Panc1 (cell line): ENCODE results near the gene S100A2. TPM values are rescaled to one million over a fixed set of nuclear protein-coding genes. Genes with fewer than 3 reads are reported as not detected.

Source experiments
- ATAC-seq: fragments of 200-7000 bp; cut with Tn5 transposase; 2 replicates; pipeline ENCODE4 v1.9.1; 2020; ENCODE audit warnings: mild to moderate bottlenecking, moderate library complexity
- BruUV-seq: library from RNA; stranded (reverse); fragments of 400-500 nt; replicated peaks from 2 replicates; lab custom pipeline; 2021; lab: Mats Ljungman, UMichigan
- CTCF ChIA-PET: fragments of 300-600 bp; sonication (Branson Sonifier 250); formaldehyde crosslinking; loops from one replicate; lab custom pipeline; 2022; ENCODE audit warnings: antibody characterized with exemption; lab: Charles Lee
- POLR2A ChIA-PET: fragments of 300-600 bp; sonication (Branson Sonifier 250); formaldehyde crosslinking; loops from one replicate; lab custom pipeline; 2022; ENCODE audit warnings: antibody characterized with exemption; lab: Charles Lee
- DNase-seq: peaks from one replicate; pipeline ENCODE4 v3.0.0-alpha.2; 2010; ENCODE audit warnings: low read depth, low spot score
- H3K27ac ChIP-seq: 2 replicates; pipeline ENCODE4 v1.5.1; 2011; ENCODE audit warnings: mild to moderate bottlenecking, low read length, inconsistent platforms
- H3K27me3 ChIP-seq: fragments of 200-500 bp; sonication (Bioruptor generic); 2 replicates; pipeline ENCODE4 v1.6.0; 2014; ENCODE audit warnings: low read length, inconsistent platforms; ENCODE audit not compliant: control insufficient read depth, insufficient read depth
- H3K36me3 ChIP-seq: fragments of 200-500 bp; sonication (Bioruptor generic); 2 replicates; pipeline ENCODE4 v1.5.1; 2014; ENCODE audit warnings: inconsistent platforms, mild to moderate bottlenecking, low read length, moderate library complexity; ENCODE audit not compliant: control insufficient read depth, insufficient read depth
- H3K4me1 ChIP-seq: 2 replicates; pipeline ENCODE4 v1.5.1; 2011; ENCODE audit warnings: inconsistent platforms, mild to moderate bottlenecking, low read length, moderate library complexity; ENCODE audit not compliant: control insufficient read depth, insufficient read depth
- H3K4me3 ChIP-seq, 2 experiments: 2 replicates each; pipeline ENCODE4 v1.5.1; 2011 to 2012; ENCODE audit warnings: low read depth in 2 of 2, low read length in 2 of 2, mild to moderate bottlenecking in 2 of 2, inconsistent platforms in 1 of 2, moderate library complexity in 1 of 2
- H3K9me3 ChIP-seq: fragments of 200-500 bp; sonication (Bioruptor generic); 2 replicates; pipeline ENCODE4 v1.5.1; 2014; ENCODE audit warnings: low read depth, mild to moderate bottlenecking, inconsistent platforms, low read length, moderate library complexity; ENCODE audit not compliant: control insufficient read depth, insufficient read depth
- CTCF ChIP-seq: fragments of 450-650 bp; IDR thresholded peaks from 2 replicates; pipeline ENCODE4 v1.5.1; 2017; ENCODE audit warnings: mild to moderate bottlenecking
- POLR2AphosphoS5 ChIP-seq: IDR thresholded peaks from 2 replicates; pipeline ENCODE4 v1.6.1; 2012; ENCODE audit warnings: mild to moderate bottlenecking, low read depth, low read length, moderate library complexity
- REST ChIP-seq, 2 experiments: IDR thresholded peaks; 2 replicates each; pipeline ENCODE4 v1.6.1; 2011 to 2012; ENCODE audit warnings: low read depth in 2 of 2, control low read depth in 1 of 2, low read length in 1 of 2, mild to moderate bottlenecking in 1 of 2, moderate library complexity in 1 of 2; ENCODE audit not compliant: insufficient read depth in 1 of 2
- SIN3A ChIP-seq: IDR thresholded peaks from 2 replicates; pipeline ENCODE4 v1.6.1; 2012; ENCODE audit warnings: low read depth, mild to moderate bottlenecking, low read length, moderate library complexity, borderline replicate concordance; ENCODE audit not compliant: insufficient read depth
- TCF7L2 ChIP-seq: IDR thresholded peaks from 2 replicates; pipeline ENCODE4 v1.6.1; 2011; ENCODE audit warnings: mild to moderate bottlenecking, low read depth, low read length, inconsistent platforms
- in situ Hi-C: cut with HindIII; loops from 2 replicates; pipeline ENCODE4 v1.10.0; 2016; ENCODE audit warnings: low sequenced_read_pairs, low pct_unique_long_range_greater_than_20kb
- intact Hi-C: fragments of 100-400 bp; cut with micrococcal nuclease; formaldehyde crosslinking; loops from one replicate; pipeline ENCODE4 v1.10.0; 2022; ENCODE audit not compliant: unreplicated experiment
- total RNA-seq: library from RNA; stranded (reverse); gene quantifications from one replicate; pipeline ENCODE4 v1.2.1, GENCODE V29; 2021; ENCODE audit not compliant: unreplicated experiment

Gene S100A2
- total RNA-seq, 1 experiment from 2014 or later: 6.2 TPM

- in situ Hi-C loops: no loop called here
- POLR2A ChIA-PET: no interaction called here
Observed at GRCh38 chr1:153556348-153556747, 9.3 kb downstream of the S100A2 start.

GRCh38 chr1:153553830-153554541, 11.7 kb downstream of the S100A2 start:
- Histone ChIP-seq H3K27ac (peak overlapping the region; percentile 45; the same call in 1 of the 2 replicates), H3K9me3 (no peaks in the 10 kb centered on the region), H3K36me3 (no peaks in the 10 kb centered on the region), H3K4me1 (peaks cover 18% of the 10 kb centered on the region), H3K4me3 (no peak overlapping the region), H3K27me3 (no peaks in the 10 kb centered on the region)
- in situ Hi-C loops: no loop called here
- BruUV-seq: no TSS peak
- DNase-seq (no peak), ATAC-seq (no peak)
- ChIA-PET CTCF (no interaction called here), POLR2A (interaction anchor here (1.0 kb wide), 1 partner anchor 19 kb away, joined by 3 read pairs; no protein-coding TSS in a partner anchor)
- no peak for TF ChIP-seq CTCF
- TF ChIP-seq TCF7L2: no peak
- TF ChIP-seq POLR2AphosphoS5: no peak
- no peak for TF ChIP-seq SIN3A
- TF ChIP-seq REST (IDR thresholded peaks at IDR 0.05; ENCODE audit: insufficient read depth in 1 of 2, low read depth in 2 of 2, low read length in 1 of 2): no peak
- intact Hi-C loops: no loop called here

More at GRCh38 chr1:153556348-153556747, 9.3 kb downstream of the S100A2 start:
- no peak for ATAC-seq
- Histone ChIP-seq H3K27ac (no peak overlapping the region), H3K36me3 (no peaks in the 10 kb centered on the region), H3K9me3 (no peaks in the 10 kb centered on the region), H3K27me3 (no peaks in the 10 kb centered on the region), H3K4me3 (no peak overlapping the region), H3K4me1 (no peaks in the 10 kb centered on the region)
- no TSS peak for BruUV-seq
- CTCF ChIA-PET: no interaction called here
- no peak for DNase-seq
- intact Hi-C loops: no loop called here
- TF ChIP-seq TCF7L2 (no peak), POLR2AphosphoS5 (no peak), REST (IDR thresholded peaks at IDR 0.05; ENCODE audit: insufficient read depth in 1 of 2, low read depth in 2 of 2, low read length in 1 of 2) (no peak)
